ENCODE data around the gene FOXF1.

Gene FOXF1

GRCh38 chr16:86505185-86505898 is 5.0 kb upstream of the FOXF1 start:
- DNase-seq (ENCODE audit: low read depth): no peak

- DNase-seq (ENCODE audit: low read depth): no peak
Observed at GRCh38 chr16:86505899-86506864, 4.1 kb upstream of the FOXF1 start.

- no peak for DNase-seq (ENCODE audit: low read depth)
Observed at GRCh38 chr16:86507173-86508027, 2.9 kb upstream of the FOXF1 start.

- DNase-seq (ENCODE audit: low read depth): no peak
Observed at GRCh38 chr16:86508028-86508946, 2.0 kb upstream of the FOXF1 start.

- DNase-seq (ENCODE audit: low read depth): no peak
Observed at GRCh38 chr16:86508947-86509758, 1.2 kb upstream of the FOXF1 start.

GRCh38 chr16:86509759-86510464 is 415 bp upstream of the FOXF1 start:
- DNase-seq (ENCODE audit: low read depth): no peak

GRCh38 chr16:86511317-86512161 is 1.2 kb downstream of the FOXF1 start:
- DNase-seq (ENCODE audit: low read depth): no peak

GRCh38 chr16:86512301-86512859 is 2.1 kb downstream of the FOXF1 start:
- no peak for DNase-seq (ENCODE audit: low read depth)

- no peak for DNase-seq (ENCODE audit: low read depth)
Observed at GRCh38 chr16:86512860-86513470, 2.6 kb downstream of the FOXF1 start.

- no peak for DNase-seq (ENCODE audit: low read depth)
Observed at GRCh38 chr16:86513471-86514277, 3.3 kb downstream of the FOXF1 start.

GRCh38 chr16:86514481-86515376 is 4.4 kb downstream of the FOXF1 start:
- DNase-seq (ENCODE audit: low read depth): no peak

- no peak for DNase-seq (ENCODE audit: low read depth)
Observed at GRCh38 chr16:86515413-86515776, 5.1 kb downstream of the FOXF1 start.

GRCh38 chr16:86515777-86516622 is 5.7 kb downstream of the FOXF1 start:
- no peak for DNase-seq (ENCODE audit: low read depth)

GRCh38 chr16:86516623-86517003 is 6.3 kb downstream of the FOXF1 start:
- DNase-seq (ENCODE audit: low read depth): no peak

- no peak for DNase-seq (ENCODE audit: low read depth)
Observed at GRCh38 chr16:86517033-86517432, 6.7 kb downstream of the FOXF1 start.
